NK-92 (cell line): ENCODE results near the gene CKS1B.

ENCODE experiments used
- DNase-seq: peaks from one replicate; lab custom pipeline; 2025; ENCODE audit not compliant: unreplicated experiment; lab: John Stamatoyannopoulos, UW

CKS1B gene

GRCh38 chr1:155000411-155000725 lies 25.9 kb downstream of the CKS1B start:
- DNase-seq, result no peak

- DNase-seq, result no peak
Measured at GRCh38 chr1:155000726-155001424, 26.4 kb downstream of the CKS1B start.

GRCh38 chr1:155001425-155001674 lies 26.9 kb downstream of the CKS1B start:
- DNase-seq, result no peak

- DNase-seq, result peak; percentile 75
Measured at GRCh38 chr1:155001675-155002463, 27.4 kb downstream of the CKS1B start.

GRCh38 chr1:155002464-155003226 lies 28.2 kb downstream of the CKS1B start, which contains the start of gene ZBTB7B:
Gene ZBTB7B (plus strand): TSS chr1:155002802. CDS start chr1:155014661, 11,859 bp downstream.
- DNase-seq, result no peak

GRCh38 chr1:155003227-155003765 lies 28.8 kb downstream of the CKS1B start:
- DNase-seq, result no peak

- no peak for DNase-seq
Measured at GRCh38 chr1:155003766-155004351, 29.4 kb downstream of the CKS1B start.

GRCh38 chr1:155004352-155005075 lies 30.0 kb downstream of the CKS1B start:
- DNase-seq, result no peak

- no peak for DNase-seq
Measured at GRCh38 chr1:155005076-155006011, 30.9 kb downstream of the CKS1B start.

- DNase-seq, result no peak
Measured at GRCh38 chr1:155006601-155007101, 32.2 kb downstream of the CKS1B start.

- no peak for DNase-seq
Measured at GRCh38 chr1:155007251-155007828, 32.9 kb downstream of the CKS1B start.

GRCh38 chr1:155008015-155008941 lies 33.8 kb downstream of the CKS1B start:
- DNase-seq, result no peak

- DNase-seq, result no peak
Measured at GRCh38 chr1:155009221-155009711, 34.8 kb downstream of the CKS1B start.

GRCh38 chr1:155009742-155010141 lies 35.3 kb downstream of the CKS1B start:
- no peak for DNase-seq

- DNase-seq, result no peak
Measured at GRCh38 chr1:155010211-155010918, 35.9 kb downstream of the CKS1B start.

- DNase-seq, result no peak
Measured at GRCh38 chr1:155011004-155011416, 36.5 kb downstream of the CKS1B start.

- DNase-seq, result no peak
Measured at GRCh38 chr1:155011437-155012025, 37.0 kb downstream of the CKS1B start.
